ENCODE measurements around the gene GRAMD4. TPM values are rescaled to one million over a fixed set of nuclear protein-coding genes. Genes with fewer than 3 reads are reported as not detected.

The GRAMD4 gene
- polyA plus RNA-seq, 2 of the 4 experiments (the other 2 are of a cell fraction), result 7.7 to 13.1 TPM

GRCh38 chr22:46605117-46605516 lies 15.1 kb upstream of the GRAMD4 start:
- no peak for TF ChIP-seq NPAS2 (CRISPR knock-in tag; IDR thresholded peaks at IDR 0.05; ENCODE audit: borderline replicate concordance)
- no peak for TF ChIP-seq HOXB5 (CRISPR knock-in tag; IDR thresholded peaks at IDR 0.05)
- no peak for TF ChIP-seq JUN (IDR thresholded peaks at IDR 0.05)
- TF ChIP-seq RFX5 (IDR thresholded peaks at IDR 0.05), result no peak
- TF ChIP-seq CHD2 (IDR thresholded peaks at IDR 0.05; ENCODE audit: low read length, partially characterized antibody), result no peak
- POLR2A ChIA-PET, result no interaction called here
- 84% methylated on average over 6 of the region's 6 CpGs for WGBS (ENCODE audit: missing lambda C conversion rate)

GRCh38 chr22:46606886-46607285 lies 13.3 kb upstream of the GRAMD4 start:
- Histone ChIP-seq H3K4me2 (no peak overlapping the region), H3K27ac (no peak overlapping the region), H3K4me3 (no peak overlapping the region), H3K4me1 (no peaks in the 10 kb centered on the region), H3K9me3 (no peaks in the 10 kb centered on the region)
- ATAC-seq (no peak), FAIRE-seq (no peak), DNase-seq (ENCODE audit: low read depth in 1 of 2, low spot score in 1 of 2) (no peak)
- TF ChIP-seq KDM1A (IDR thresholded peaks at IDR 0.05; ENCODE audit: low read depth) (no peak), HMGXB4 (CRISPR knock-in tag; IDR thresholded peaks at IDR 0.05; ENCODE audit: borderline replicate concordance) (no peak), CEBPB (IDR thresholded peaks at IDR 0.05) (no peak), HEYL (CRISPR knock-in tag; IDR thresholded peaks at IDR 0.05) (no peak)
- ChIA-PET CTCF (no interaction called here), POLR2A (no interaction called here)
- 63% methylated on average over 5 of the region's 9 CpGs for WGBS (ENCODE audit: missing lambda C conversion rate)

More at GRCh38 chr22:46605117-46605516, 15.1 kb upstream of the GRAMD4 start:
- ATAC-seq (no peak), FAIRE-seq (no peak), DNase-seq (ENCODE audit: low read depth in 1 of 2, low spot score in 1 of 2) (no peak)
- Histone ChIP-seq H3K9me3 (no peaks in the 10 kb centered on the region), H3K27ac (no peak overlapping the region), H3K4me1 (no peaks in the 10 kb centered on the region), H3K4me2 (no peak overlapping the region), H3K4me3 (no peak overlapping the region)
- CTCF ChIA-PET, result no interaction called here

- POLR2A ChIA-PET, result no interaction called here
- 88% methylated on average over 17 of the region's 27 CpGs for WGBS (ENCODE audit: missing lambda C conversion rate)
Observed at GRCh38 chr22:46607483-46608114, 12.6 kb upstream of the GRAMD4 start.

More at GRCh38 chr22:46607483-46608114, 12.6 kb upstream of the GRAMD4 start:
- H3K4me3 ChIP-seq, result no peak overlapping the region
- CTCF ChIA-PET, result no interaction called here
- no peaks in the 10 kb centered on the region for H3K4me1 ChIP-seq
- H3K9me3 ChIP-seq, result no peaks in the 10 kb centered on the region
- no peak for ATAC-seq
- FAIRE-seq, result no peak
- H3K4me2 ChIP-seq, result no peak overlapping the region
- TF ChIP-seq ZNF302 (CRISPR knock-in tag; IDR thresholded peaks at IDR 0.05) (no peak), SREBF2 (IDR thresholded peaks at IDR 0.05) (no peak), MAFK (IDR thresholded peaks at IDR 0.05; ENCODE audit: partially characterized antibody) (no peak), ATOH8 (CRISPR knock-in tag; IDR thresholded peaks at IDR 0.05; ENCODE audit: low read depth) (no peak), RAD21 (conservative IDR thresholded peaks at IDR 0.05 in 1 of 2, IDR thresholded peaks at IDR 0.05 in 1 of 2) (no peak), NPAS2 (CRISPR knock-in tag; IDR thresholded peaks at IDR 0.05; ENCODE audit: borderline replicate concordance) (no peak), USF2 (IDR thresholded peaks at IDR 0.05) (no peak), ESRRA (IDR thresholded peaks at IDR 0.05; ENCODE audit: borderline replicate concordance, low read length) (no peak), TFCP2L1 (CRISPR knock-in tag; IDR thresholded peaks at IDR 0.05) (no peak), ZFP36 (IDR thresholded peaks at IDR 0.05; ENCODE audit: borderline replicate concordance, partially characterized antibody) (no peak), KDM5A (IDR thresholded peaks at IDR 0.05) (no peak)
- no peak for DNase-seq (ENCODE audit: low read depth in 1 of 2, low spot score in 1 of 2)
- H3K27ac ChIP-seq, result no peak overlapping the region
